ENCODE data around the gene RAD51AP1. TPM values are rescaled to one million over a fixed set of nuclear protein-coding genes. Genes with fewer than 3 reads are reported as not detected.

RAD51AP1 gene
- polyA plus RNA-seq, 1 donor (not counting 4 experiments of a cell fraction or from before 2014, with no cell fraction given): 13.0 TPM

DNA sequence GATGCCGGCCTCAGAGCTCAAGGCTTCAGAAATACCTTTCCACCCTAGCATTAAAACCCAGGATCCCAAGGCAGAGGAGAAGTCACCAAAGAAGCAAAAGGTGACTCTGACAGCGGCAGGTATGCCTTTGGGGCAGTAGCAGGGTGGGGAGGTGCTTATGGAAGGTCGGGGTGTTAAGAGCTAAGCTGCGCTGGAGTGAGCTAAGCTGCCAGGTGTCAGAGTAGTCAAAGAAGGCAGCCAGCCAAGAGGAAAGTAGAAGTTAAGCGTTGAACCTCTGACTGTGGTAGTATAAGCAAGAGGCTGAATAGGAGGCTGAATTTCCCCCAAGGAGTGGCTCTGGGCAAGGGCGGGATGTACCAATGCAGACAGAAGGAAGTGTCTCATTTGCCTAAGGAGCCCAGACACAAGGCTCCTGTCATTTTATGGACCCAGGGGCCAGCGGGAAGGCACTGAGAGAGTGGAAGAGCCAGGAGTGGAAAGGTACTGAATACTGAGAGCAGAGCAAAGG lies 52.5 kb downstream of the RAD51AP1 start:
- H4K20me1 ChIP-seq (ENCODE audit: control insufficient read depth, extremely low read depth, insufficient read depth, low read length): no peaks in the 10 kb centered on the region
- H3K4me1 ChIP-seq (ENCODE audit: control insufficient read depth, extremely low read depth, insufficient read depth, low read length): no peaks in the 10 kb centered on the region
- no peak overlapping the region for H2AFZ ChIP-seq (ENCODE audit: control insufficient read depth, low read length)
- no peaks in the 10 kb centered on the region for H3K9me3 ChIP-seq (ENCODE audit: control insufficient read depth, low read depth, low read length)
- FAIRE-seq (no peak), DNase-seq (ENCODE audit: low read depth, low spot score) (no peak)
- H3K79me2 ChIP-seq (ENCODE audit: control insufficient read depth, insufficient read depth, low read length): no peaks in the 10 kb centered on the region
- H3K27me3 ChIP-seq (ENCODE audit: control insufficient read depth, extremely low read depth, insufficient read depth, low read length): peaks cover 16% of the 10 kb centered on the region
- TF ChIP-seq, protein P1, sequence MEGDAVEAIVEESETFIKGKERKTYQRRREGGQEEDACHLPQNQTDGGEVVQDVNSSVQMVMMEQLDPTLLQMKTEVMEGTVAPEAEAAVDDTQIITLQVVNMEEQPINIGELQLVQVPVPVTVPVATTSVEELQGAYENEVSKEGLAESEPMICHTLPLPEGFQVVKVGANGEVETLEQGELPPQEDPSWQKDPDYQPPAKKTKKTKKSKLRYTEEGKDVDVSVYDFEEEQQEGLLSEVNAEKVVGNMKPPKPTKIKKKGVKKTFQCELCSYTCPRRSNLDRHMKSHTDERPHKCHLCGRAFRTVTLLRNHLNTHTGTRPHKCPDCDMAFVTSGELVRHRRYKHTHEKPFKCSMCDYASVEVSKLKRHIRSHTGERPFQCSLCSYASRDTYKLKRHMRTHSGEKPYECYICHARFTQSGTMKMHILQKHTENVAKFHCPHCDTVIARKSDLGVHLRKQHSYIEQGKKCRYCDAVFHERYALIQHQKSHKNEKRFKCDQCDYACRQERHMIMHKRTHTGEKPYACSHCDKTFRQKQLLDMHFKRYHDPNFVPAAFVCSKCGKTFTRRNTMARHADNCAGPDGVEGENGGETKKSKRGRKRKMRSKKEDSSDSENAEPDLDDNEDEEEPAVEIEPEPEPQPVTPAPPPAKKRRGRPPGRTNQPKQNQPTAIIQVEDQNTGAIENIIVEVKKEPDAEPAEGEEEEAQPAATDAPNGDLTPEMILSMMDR (optimal IDR thresholded peaks at IDR 0.05 in 1 of 3, IDR thresholded peaks at IDR 0.05 in 1 of 3, conservative IDR thresholded peaks at IDR 0.05 in 1 of 3; ENCODE audit: extremely low read depth in 1 of 3, insufficient read depth in 2 of 3, low read length in 3 of 3): no peak
- no peak for TF ChIP-seq EZH2 (IDR thresholded peaks at IDR 0.05; ENCODE audit: low read length)
- H3K27ac ChIP-seq (ENCODE audit: control insufficient read depth, insufficient read depth, low read length): no peak overlapping the region
- no peak overlapping the region for H3K4me2 ChIP-seq (ENCODE audit: control insufficient read depth, extremely low read depth, insufficient read depth, low read depth, low read length)
- H3K9ac ChIP-seq (ENCODE audit: control insufficient read depth, extremely low read depth, insufficient read depth, low read length): no peak overlapping the region
- no peaks in the 10 kb centered on the region for H3K9me1 ChIP-seq (ENCODE audit: control insufficient read depth, extremely low read depth, insufficient read depth, low read length)
- H3K4me3 ChIP-seq (ENCODE audit: control insufficient read depth in 2 of 3, extremely low read depth in 1 of 3, insufficient read depth in 2 of 3, low read depth in 1 of 3, low read length in 3 of 3): no peak overlapping the region
- H3K36me3 ChIP-seq (ENCODE audit: control insufficient read depth in 2 of 2, extremely low read depth in 1 of 2, insufficient read depth in 2 of 2, low read length in 2 of 2): no peaks in the 10 kb centered on the region
- dilution Hi-C loops (cut with MboI; ENCODE audit: extremely low pct_ligation_motif_present, low sequenced_read_pairs): no loop called here

DNA sequence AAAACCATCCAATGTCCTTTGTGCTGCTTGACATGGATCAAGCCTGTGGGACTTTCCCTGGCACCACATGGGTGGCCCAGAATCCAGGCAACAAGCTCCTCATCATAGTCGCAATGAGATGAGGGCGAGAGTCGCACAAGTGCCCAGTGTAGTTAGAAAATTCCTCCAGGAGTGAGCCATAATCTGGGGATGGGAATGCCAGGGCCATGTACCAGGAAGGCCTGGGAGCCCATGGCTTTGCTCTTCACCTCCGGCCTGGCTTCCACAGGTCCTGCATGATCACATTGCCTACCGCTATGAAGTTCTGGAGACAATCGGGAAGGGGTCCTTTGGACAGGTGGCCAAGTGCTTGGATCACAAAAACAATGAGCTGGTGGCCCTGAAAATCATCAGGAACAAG lies 57.2 kb downstream of the RAD51AP1 start:
- Histone ChIP-seq H3K4me3 (ENCODE audit: control insufficient read depth in 2 of 3, extremely low read depth in 1 of 3, insufficient read depth in 2 of 3, low read depth in 1 of 3, low read length in 3 of 3) (no peak overlapping the region), H3K9ac (ENCODE audit: control insufficient read depth, extremely low read depth, insufficient read depth, low read length) (no peak overlapping the region), H3K9me3 (ENCODE audit: control insufficient read depth, low read depth, low read length) (no peaks in the 10 kb centered on the region), H3K79me2 (ENCODE audit: control insufficient read depth, insufficient read depth, low read length) (no peaks in the 10 kb centered on the region), H3K4me2 (ENCODE audit: control insufficient read depth, extremely low read depth, insufficient read depth, low read depth, low read length) (no peak overlapping the region), H3K27me3 (ENCODE audit: control insufficient read depth, extremely low read depth, insufficient read depth, low read length) (peaks cover 16% of the 10 kb centered on the region), H4K20me1 (ENCODE audit: control insufficient read depth, extremely low read depth, insufficient read depth, low read length) (no peaks in the 10 kb centered on the region), H3K36me3 (ENCODE audit: control insufficient read depth in 2 of 2, extremely low read depth in 1 of 2, insufficient read depth in 2 of 2, low read length in 2 of 2) (no peaks in the 10 kb centered on the region), H2AFZ (ENCODE audit: control insufficient read depth, low read length) (no peak overlapping the region), H3K4me1 (ENCODE audit: control insufficient read depth, extremely low read depth, insufficient read depth, low read length) (no peaks in the 10 kb centered on the region), H3K27ac (ENCODE audit: control insufficient read depth, insufficient read depth, low read length) (no peak overlapping the region), H3K9me1 (ENCODE audit: control insufficient read depth, extremely low read depth, insufficient read depth, low read length) (no peaks in the 10 kb centered on the region)
- TF ChIP-seq, protein P1 (optimal IDR thresholded peaks at IDR 0.05 in 1 of 3, IDR thresholded peaks at IDR 0.05 in 1 of 3, conservative IDR thresholded peaks at IDR 0.05 in 1 of 3; ENCODE audit: extremely low read depth in 1 of 3, insufficient read depth in 2 of 3, low read length in 3 of 3): no peak
- no peak for TF ChIP-seq EZH2 (IDR thresholded peaks at IDR 0.05; ENCODE audit: low read length)
- FAIRE-seq: no peak
- no peak for DNase-seq (ENCODE audit: low read depth, low spot score)
- dilution Hi-C loops (cut with MboI; ENCODE audit: extremely low pct_ligation_motif_present, low sequenced_read_pairs): no loop called here
